Endothelial cell of umbilical vein (primary cell): ENCODE results near the gene FAM193B. TPM values are rescaled to one million over a fixed set of nuclear protein-coding genes. Genes with fewer than 3 reads are reported as not detected.

ENCODE experiments used
- BruUV-seq: library from RNA; stranded (reverse); fragments of 400-500 nt; replicated peaks from 2 replicates; lab custom pipeline; 2021; lab: Mats Ljungman, UMichigan
- CTCF ChIA-PET: fragments of 300-600, 350-600 bp; sonication (Branson Sonifier 250); formaldehyde crosslinking; loops from one replicate; lab custom pipeline; 2021; ENCODE audit warnings: antibody characterized with exemption, inconsistent platforms; lab: Charles Lee
- POLR2A ChIA-PET: fragments of 300-600, 350-600 bp; sonication (Branson Sonifier 250); formaldehyde crosslinking; loops from one replicate; lab custom pipeline; 2021; ENCODE audit warnings: antibody characterized with exemption, inconsistent platforms; lab: Charles Lee
- DNase-seq: peaks from one replicate; pipeline ENCODE4 v3.0.0-alpha.2; 2011; ENCODE audit warnings: low read depth, low spot score
- FAIRE-seq: peaks from 2 replicates; lab custom pipeline; 2011; peaks lifted over from hg19 to GRCh38; lab: Jason Lieb, UNC
- H2AFZ ChIP-seq: 2 replicates; pipeline ENCODE4 v1.6.0; 2012; ENCODE audit warnings: low read depth, low read length, control low read depth, inconsistent platforms
- H3K27ac ChIP-seq: 2 replicates; pipeline ENCODE4 v1.5.1; 2011; ENCODE audit warnings: low read depth, mild to moderate bottlenecking, control low read depth, low read length, moderate library complexity; ENCODE audit not compliant: insufficient read depth
- H3K27me3 ChIP-seq, 2 experiments: 2 replicates each; pipeline versions ENCODE4 v1.6.0 to v1.6.1; 2011; ENCODE audit warnings: low read length in 2 of 2, mixed read lengths in 1 of 2; ENCODE audit not compliant: control insufficient read depth in 2 of 2, insufficient read depth in 2 of 2
- H3K36me3 ChIP-seq, 2 experiments: 2 replicates in 1 of 2; 3 replicates in 1 of 2; pipeline ENCODE4 v1.5.1; 2011; ENCODE audit warnings: low read length in 2 of 2, mild to moderate bottlenecking in 1 of 2, moderate library complexity in 1 of 2; ENCODE audit not compliant: control insufficient read depth in 2 of 2, insufficient read depth in 2 of 2; ENCODE audit errors: extremely low read depth in 1 of 2
- H3K4me1 ChIP-seq: 3 replicates; pipeline ENCODE4 v1.5.1; 2011; ENCODE audit warnings: mild to moderate bottlenecking, low read length; ENCODE audit not compliant: control insufficient read depth, insufficient read depth; ENCODE audit errors: extremely low read depth
- H3K4me2 ChIP-seq: 2 replicates; pipeline ENCODE4 v1.6.1; 2011; ENCODE audit warnings: low read length, control low read depth, mixed read lengths; ENCODE audit not compliant: insufficient read depth
- H3K4me3 ChIP-seq, 3 experiments: fragments of 200-600 bp in 1 of 3; sonication (generic), shearing (Covaris generic) in 1 of 3; replicated peaks in 1 of 3; 2 replicates each; pipeline ENCODE4 v1.5.1; 2011 to 2016; ENCODE audit warnings: control low read depth in 3 of 3, low read length in 3 of 3, mild to moderate bottlenecking in 2 of 3, inconsistent platforms in 1 of 3, low read depth in 1 of 3, moderate library complexity in 1 of 3; ENCODE audit not compliant: insufficient read depth in 1 of 3
- H3K79me2 ChIP-seq: 2 replicates; pipeline ENCODE4 v1.6.0; 2012; ENCODE audit warnings: low read length, inconsistent platforms; ENCODE audit not compliant: control insufficient read depth, insufficient read depth
- H3K9ac ChIP-seq: replicated peaks from 2 replicates; pipeline ENCODE3; 2011; ENCODE audit warnings: low read length, control low read depth; ENCODE audit not compliant: insufficient read depth; ENCODE audit errors: extremely low read depth
- H3K9me1 ChIP-seq: replicated peaks from 3 replicates; pipeline ENCODE4 v1.6.0; 2011; ENCODE audit warnings: mild to moderate bottlenecking, low read length; ENCODE audit not compliant: control insufficient read depth, insufficient read depth; ENCODE audit errors: extremely low read depth
- H3K9me3 ChIP-seq: replicated peaks from 2 replicates; pipeline ENCODE4 v1.5.1; 2012; ENCODE audit warnings: low read length, inconsistent platforms; ENCODE audit not compliant: control insufficient read depth, insufficient read depth
- H4K20me1 ChIP-seq: replicated peaks from 2 replicates; pipeline ENCODE3; 2011; ENCODE audit warnings: mild to moderate bottlenecking, low read length; ENCODE audit not compliant: control insufficient read depth, insufficient read depth; ENCODE audit errors: extremely low read depth
- CTCF ChIP-seq, 2 donors: IDR thresholded peaks; 1 replicate in 1 of 2; 2 replicates in 1 of 2; pipeline ENCODE4 v1.5.1; 2011; ENCODE audit warnings: low read length in 2 of 2, mild to moderate bottlenecking in 2 of 2, moderate library complexity in 2 of 2, control low read depth in 1 of 2, inconsistent platforms in 1 of 2, low read depth in 1 of 2; ENCODE audit not compliant: insufficient read depth in 1 of 2; ENCODE audit errors: extremely low read depth in 1 of 2
- EZH2 ChIP-seq: IDR thresholded peaks from 2 replicates; pipeline ENCODE4 v1.6.1; 2012; ENCODE audit warnings: borderline replicate concordance, low read depth, mild to moderate bottlenecking, moderate library complexity, low read length, inconsistent platforms; ENCODE audit not compliant: severe bottlenecking
- FOS ChIP-seq: IDR thresholded peaks from 2 replicates; pipeline ENCODE4 v1.6.1; 2011; ENCODE audit warnings: mild to moderate bottlenecking, low read length, moderate library complexity, borderline replicate concordance; ENCODE audit not compliant: insufficient read depth
- GATA2 ChIP-seq: IDR thresholded peaks from 2 replicates; pipeline ENCODE4 v1.7.0; 2011; ENCODE audit warnings: low read depth, mild to moderate bottlenecking, moderate library complexity, mixed read lengths, low read length; ENCODE audit not compliant: insufficient read length, insufficient read depth
- JUN ChIP-seq: IDR thresholded peaks from 2 replicates; pipeline ENCODE4 v1.6.1; 2011; ENCODE audit warnings: borderline replicate concordance, low read depth; ENCODE audit not compliant: insufficient read length, insufficient read depth
- MYC ChIP-seq: IDR thresholded peaks from one replicate; pipeline ENCODE4 v1.6.1; 2011; ENCODE audit warnings: mild to moderate bottlenecking, low read depth, low read length
- POLR2A ChIP-seq: IDR thresholded peaks from 2 replicates; pipeline ENCODE4 v1.6.1; 2012; ENCODE audit warnings: low read depth, mild to moderate bottlenecking, control low read depth, low read length
- POLR2AphosphoS5 ChIP-seq: IDR thresholded peaks from 2 replicates; pipeline ENCODE4 v1.6.1; 2012; ENCODE audit warnings: low read depth, mild to moderate bottlenecking, control low read depth, low read length, moderate library complexity; ENCODE audit not compliant: insufficient read depth
- dilution Hi-C: fragments of 300-500 bp; cut with MboI; formaldehyde crosslinking; loops from one replicate; pipeline ENCODE4 v1.15.0; 2019; ENCODE audit warnings: low sequenced_read_pairs; ENCODE audit not compliant: extremely low pct_ligation_motif_present
- intact Hi-C: fragments of 100-400 bp; cut with micrococcal nuclease; formaldehyde crosslinking; loops from one replicate; pipeline ENCODE4 v1.10.0; 2022
- polyA plus RNA-seq, 4 experiments: library from polyadenylated mRNA; depleted of rRNA in 3 of 4; stranded (reverse) in 3 of 4; unstranded in 1 of 4; fragments of >200 nt; gene quantifications; 2 replicates each; pipeline versions ENCODE4 v1.2.1 to v1.2.3, GENCODE V29; 2011 to 2012; ENCODE audit warnings: missing spikeins in 1 of 4
- total RNA-seq: library from RNA; stranded (reverse); gene quantifications from 2 replicates; pipeline ENCODE4 v1.2.3, GENCODE V29; 2021
- TF ChIP-seq, protein P1 (sequence below): IDR thresholded peaks from 2 replicates; pipeline ENCODE4 v1.6.1; 2011; ENCODE audit not compliant: insufficient read depth, insufficient read length

FAM193B gene
- total and polyA plus RNA-seq, 2 donors (not counting 3 experiments of a cell fraction or from before 2014, with no cell fraction given): 57.9 to 75.7 TPM

GRCh38 chr5:177602458-177602830 lies 48.1 kb upstream of the FAM193B start:
- dilution Hi-C loops: no loop called here
- ChIA-PET CTCF (no interaction called here), POLR2A (no interaction called here)
- DNase-seq (no peak), FAIRE-seq (no peak)
- H3K4me1 ChIP-seq: peaks cover 14% of the 10 kb centered on the region
- H3K9ac ChIP-seq: no peak overlapping the region
- no peaks in the 10 kb centered on the region for H3K9me1 ChIP-seq
- H4K20me1 ChIP-seq: no peaks in the 10 kb centered on the region
- intact Hi-C loops: no loop called here
- H3K27me3 ChIP-seq: no peaks in the 10 kb centered on the region
- BruUV-seq: no TSS peak
- TF ChIP-seq CTCF (IDR thresholded peaks at IDR 0.05; ENCODE audit: extremely low read depth in 1 of 2, insufficient read depth in 1 of 2, low read depth in 1 of 2, low read length in 2 of 2): no peak
- no peak for TF ChIP-seq FOS
- no peak for TF ChIP-seq MYC
- no peak for TF ChIP-seq EZH2
- TF ChIP-seq, protein P1, sequence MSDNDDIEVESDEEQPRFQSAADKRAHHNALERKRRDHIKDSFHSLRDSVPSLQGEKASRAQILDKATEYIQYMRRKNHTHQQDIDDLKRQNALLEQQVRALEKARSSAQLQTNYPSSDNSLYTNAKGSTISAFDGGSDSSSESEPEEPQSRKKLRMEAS: no peak
- no peak for TF ChIP-seq POLR2A
- no peak for TF ChIP-seq JUN
- no peak for TF ChIP-seq POLR2AphosphoS5
- no peak for TF ChIP-seq GATA2
- no peaks in the 10 kb centered on the region for H3K9me3 ChIP-seq
- H3K79me2 ChIP-seq: peaks cover 5% of the 10 kb centered on the region
- H2AFZ ChIP-seq: no peak overlapping the region
- H3K4me2 ChIP-seq: no peak overlapping the region
- no peak overlapping the region for H3K4me3 ChIP-seq
- no peak overlapping the region for H3K27ac ChIP-seq
- peaks cover 0 to 3% of the 10 kb centered on the region in 2 experiments for H3K36me3 ChIP-seq
